HG03571 (cell line): ENCODE results near the gene CFAP45.

Source experiments
- ATAC-seq: cut with Tn5 transposase; IDR thresholded peaks from one replicate; pipeline ENCODE4 v1.9.1; 2021; ENCODE audit not compliant: unreplicated experiment

CFAP45 gene

DNA sequence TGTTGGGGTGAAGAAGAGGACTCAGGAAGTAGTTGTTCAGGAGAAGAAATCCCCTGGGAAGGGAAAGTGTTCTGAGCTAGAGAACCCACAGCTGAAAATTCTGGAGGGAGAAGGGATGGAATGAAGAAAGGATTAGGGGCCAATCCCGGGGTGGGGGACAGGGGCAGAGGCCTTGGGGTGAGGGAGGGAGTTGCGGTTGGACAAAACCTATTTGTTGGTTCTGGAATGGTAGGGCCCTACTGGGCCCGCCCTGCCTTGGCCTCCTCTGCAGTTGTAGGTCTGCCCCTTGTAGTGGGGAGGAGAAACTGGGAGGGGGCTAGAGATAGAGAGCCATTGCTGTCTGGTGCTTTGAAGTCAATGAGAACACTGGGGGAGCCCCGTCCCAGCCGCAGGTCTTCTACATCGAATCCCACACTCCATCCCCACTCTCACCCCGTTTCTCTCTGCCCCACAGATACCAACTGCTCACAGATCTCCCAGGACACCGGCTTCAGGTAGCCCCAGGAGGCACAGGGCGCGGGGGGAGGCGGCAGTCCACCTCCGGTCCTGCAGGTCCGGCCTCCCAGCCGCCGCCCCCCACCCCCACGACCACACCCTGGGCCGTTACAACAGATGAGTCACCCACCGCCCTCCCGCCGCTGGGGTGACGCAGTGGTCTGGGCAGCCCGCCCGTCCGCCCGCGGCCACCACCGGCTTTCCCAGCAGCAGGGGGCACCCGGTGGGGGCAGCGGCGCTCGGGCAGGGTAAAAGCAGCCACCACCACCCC lies 24.2 kb upstream of the CFAP45 start:
- ATAC-seq: no peak

GRCh38 chr1:159923203-159924024 lies 23.4 kb upstream of the CFAP45 start:
- ATAC-seq: peak; percentile 23

GRCh38 chr1:159922511-159923202 lies 22.7 kb upstream of the CFAP45 start:
- no peak for ATAC-seq

- no peak for ATAC-seq
Observed at GRCh38 chr1:159921700-159922504, 21.9 kb upstream of the CFAP45 start.

- ATAC-seq: peak; percentile 21
Observed at GRCh38 chr1:159921251-159921650, 21.3 kb upstream of the CFAP45 start.

DNA sequence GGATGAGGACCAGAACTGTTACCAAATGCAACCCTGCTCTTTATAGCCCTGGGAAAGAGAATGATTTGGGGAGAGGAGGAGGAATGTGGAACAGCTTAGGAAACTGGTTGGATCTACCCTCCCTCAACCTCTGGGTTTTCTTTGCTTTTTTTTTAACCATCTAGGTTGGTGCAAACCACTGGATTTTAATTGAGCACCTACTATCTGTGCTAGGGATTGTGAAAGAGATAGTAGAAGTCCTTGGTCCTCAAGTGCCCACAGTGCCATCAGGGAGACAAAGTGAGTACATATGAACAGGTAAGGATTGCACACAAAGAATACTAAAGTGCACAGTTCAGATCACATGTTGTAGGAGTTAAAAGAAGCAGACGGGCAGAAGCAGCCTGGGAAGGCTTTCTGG lies 20.7 kb upstream of the CFAP45 start:
- ATAC-seq: no peak

DNA sequence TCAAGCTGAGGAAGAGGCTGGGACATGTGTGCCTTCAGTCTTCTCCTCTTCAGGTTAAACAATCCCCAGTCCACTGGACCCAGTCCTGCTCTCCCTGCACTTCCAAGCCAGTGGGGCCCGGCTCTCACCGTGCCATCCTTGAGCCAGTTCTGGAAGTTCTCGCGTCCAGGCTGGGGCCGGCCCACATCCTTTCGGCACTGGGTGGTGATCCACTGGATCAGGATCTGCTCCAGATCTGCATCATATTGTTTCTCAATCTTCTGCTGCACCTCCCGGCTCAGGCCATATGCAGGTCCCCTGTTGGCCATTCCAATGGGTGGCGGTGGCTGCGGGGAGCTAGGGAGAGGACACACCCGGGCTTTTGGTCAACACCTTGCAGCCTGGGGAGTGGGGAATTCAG lies 20.2 kb upstream of the CFAP45 start:
- no peak for ATAC-seq

GRCh38 chr1:159919236-159919865 lies 19.4 kb upstream of the CFAP45 start:
- ATAC-seq: no peak

GRCh38 chr1:159918352-159919200 lies 18.6 kb upstream of the CFAP45 start:
- no peak for ATAC-seq

- no peak for ATAC-seq
Observed at GRCh38 chr1:159917533-159918351, 17.8 kb upstream of the CFAP45 start.

DNA sequence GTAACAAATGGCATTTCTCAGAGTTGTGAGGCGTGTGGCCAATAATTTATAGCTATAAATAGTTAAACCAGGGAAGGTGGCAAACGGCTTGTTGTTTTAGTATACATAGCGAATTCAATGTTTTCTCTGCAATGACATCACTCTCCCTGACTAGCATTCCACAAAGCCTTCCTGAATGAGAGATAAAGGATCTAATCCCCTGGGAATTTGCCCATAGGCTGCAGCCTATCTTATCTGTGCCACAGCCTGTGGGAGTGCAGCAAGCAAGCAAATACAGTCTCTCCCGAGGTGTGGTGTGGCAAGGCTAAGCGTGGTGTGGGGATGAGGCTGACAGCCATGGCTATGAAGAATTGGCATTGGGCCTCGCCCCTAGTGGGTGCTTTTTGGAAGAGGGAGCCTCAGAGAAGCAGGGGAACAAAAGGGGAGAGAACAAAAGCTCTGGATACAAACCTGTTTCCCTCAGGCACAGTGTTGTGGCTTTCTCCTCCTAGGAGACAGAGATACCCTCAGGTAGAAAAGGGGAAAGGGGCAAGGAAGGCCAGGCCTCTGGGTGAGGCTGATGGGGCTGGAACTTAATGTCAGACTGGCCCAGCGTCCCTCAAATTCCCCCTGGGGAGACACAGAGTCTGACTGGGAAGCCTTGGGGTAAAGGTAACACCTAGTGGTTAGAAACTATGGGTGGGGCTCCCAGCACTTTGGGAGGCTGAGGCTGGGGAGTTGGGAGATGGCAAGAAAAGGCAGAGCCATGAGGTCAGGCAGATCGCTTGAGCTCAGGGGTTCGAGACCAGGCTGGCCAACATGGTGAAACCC lies 16.5 kb upstream of the CFAP45 start:
- no peak for ATAC-seq

DNA sequence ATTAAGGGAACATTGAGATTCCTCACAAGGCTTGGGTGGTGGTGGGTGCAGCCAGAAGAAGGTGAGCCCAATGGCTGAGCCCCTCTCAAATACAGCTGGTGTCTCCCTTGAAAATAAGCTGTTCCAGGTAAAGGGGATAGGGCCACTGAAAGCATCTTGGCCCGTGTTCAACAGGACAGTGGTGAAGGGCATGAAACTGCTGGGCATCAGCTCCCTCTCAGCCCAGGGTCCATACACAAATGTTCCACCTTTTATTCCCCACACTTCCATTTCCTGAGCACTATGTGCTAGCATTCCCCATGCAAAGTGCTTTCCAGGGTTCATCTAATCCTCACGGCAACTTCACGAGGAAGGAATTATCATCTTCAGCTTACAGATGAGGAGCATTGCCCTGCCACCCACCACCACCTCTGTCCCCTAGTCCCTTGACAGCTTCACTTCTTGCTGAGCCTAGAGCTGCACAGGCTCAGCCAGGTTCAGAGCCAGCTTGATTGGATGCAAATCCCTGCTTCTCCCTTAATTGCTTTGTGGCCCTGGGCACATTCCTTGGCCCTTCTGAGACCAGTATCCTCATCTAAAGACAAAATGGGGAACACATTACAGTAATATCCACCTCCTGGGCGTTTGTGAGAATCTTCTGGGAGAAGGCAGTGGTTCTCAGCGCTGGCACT lies 15.7 kb upstream of the CFAP45 start:
- no peak for ATAC-seq

- no peak for ATAC-seq
Observed at GRCh38 chr1:159914252-159915018, 14.5 kb upstream of the CFAP45 start.

- ATAC-seq: no peak
Observed at GRCh38 chr1:159913451-159914192, 13.7 kb upstream of the CFAP45 start.

GRCh38 chr1:159911326-159912070 lies 11.5 kb upstream of the CFAP45 start:
- ATAC-seq: no peak
